ENCODE measurements around the gene SLC38A9. TPM values are rescaled to one million over a fixed set of nuclear protein-coding genes. Genes with fewer than 3 reads are reported as not detected.

The SLC38A9 gene
- total and polyA plus RNA-seq, 2 of the 8 experiments (the other 6 are each of a cell fraction or from before 2014, with no cell fraction given), result 29.2 to 43.7 TPM

DNA sequence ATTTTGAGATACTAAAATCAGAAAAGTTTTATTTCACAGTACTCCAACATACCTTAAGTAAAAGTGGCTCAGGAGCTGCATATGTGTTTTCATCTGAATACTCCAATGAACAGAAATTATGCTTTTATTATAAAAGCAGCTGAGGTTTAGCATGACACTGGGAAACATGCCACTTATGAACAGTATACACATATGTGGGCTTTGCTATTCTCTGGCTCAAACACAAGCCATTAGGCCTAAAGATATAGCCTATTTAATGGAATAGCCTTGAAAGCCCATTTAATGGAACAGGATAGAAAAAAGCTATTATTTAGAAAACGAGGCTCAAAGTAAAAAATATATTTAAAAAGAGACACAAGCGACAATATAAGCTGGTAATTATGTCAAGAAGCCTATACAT, 74.1 kb downstream of the SLC38A9 start (continued):
- TF ChIP-seq, protein P1, sequence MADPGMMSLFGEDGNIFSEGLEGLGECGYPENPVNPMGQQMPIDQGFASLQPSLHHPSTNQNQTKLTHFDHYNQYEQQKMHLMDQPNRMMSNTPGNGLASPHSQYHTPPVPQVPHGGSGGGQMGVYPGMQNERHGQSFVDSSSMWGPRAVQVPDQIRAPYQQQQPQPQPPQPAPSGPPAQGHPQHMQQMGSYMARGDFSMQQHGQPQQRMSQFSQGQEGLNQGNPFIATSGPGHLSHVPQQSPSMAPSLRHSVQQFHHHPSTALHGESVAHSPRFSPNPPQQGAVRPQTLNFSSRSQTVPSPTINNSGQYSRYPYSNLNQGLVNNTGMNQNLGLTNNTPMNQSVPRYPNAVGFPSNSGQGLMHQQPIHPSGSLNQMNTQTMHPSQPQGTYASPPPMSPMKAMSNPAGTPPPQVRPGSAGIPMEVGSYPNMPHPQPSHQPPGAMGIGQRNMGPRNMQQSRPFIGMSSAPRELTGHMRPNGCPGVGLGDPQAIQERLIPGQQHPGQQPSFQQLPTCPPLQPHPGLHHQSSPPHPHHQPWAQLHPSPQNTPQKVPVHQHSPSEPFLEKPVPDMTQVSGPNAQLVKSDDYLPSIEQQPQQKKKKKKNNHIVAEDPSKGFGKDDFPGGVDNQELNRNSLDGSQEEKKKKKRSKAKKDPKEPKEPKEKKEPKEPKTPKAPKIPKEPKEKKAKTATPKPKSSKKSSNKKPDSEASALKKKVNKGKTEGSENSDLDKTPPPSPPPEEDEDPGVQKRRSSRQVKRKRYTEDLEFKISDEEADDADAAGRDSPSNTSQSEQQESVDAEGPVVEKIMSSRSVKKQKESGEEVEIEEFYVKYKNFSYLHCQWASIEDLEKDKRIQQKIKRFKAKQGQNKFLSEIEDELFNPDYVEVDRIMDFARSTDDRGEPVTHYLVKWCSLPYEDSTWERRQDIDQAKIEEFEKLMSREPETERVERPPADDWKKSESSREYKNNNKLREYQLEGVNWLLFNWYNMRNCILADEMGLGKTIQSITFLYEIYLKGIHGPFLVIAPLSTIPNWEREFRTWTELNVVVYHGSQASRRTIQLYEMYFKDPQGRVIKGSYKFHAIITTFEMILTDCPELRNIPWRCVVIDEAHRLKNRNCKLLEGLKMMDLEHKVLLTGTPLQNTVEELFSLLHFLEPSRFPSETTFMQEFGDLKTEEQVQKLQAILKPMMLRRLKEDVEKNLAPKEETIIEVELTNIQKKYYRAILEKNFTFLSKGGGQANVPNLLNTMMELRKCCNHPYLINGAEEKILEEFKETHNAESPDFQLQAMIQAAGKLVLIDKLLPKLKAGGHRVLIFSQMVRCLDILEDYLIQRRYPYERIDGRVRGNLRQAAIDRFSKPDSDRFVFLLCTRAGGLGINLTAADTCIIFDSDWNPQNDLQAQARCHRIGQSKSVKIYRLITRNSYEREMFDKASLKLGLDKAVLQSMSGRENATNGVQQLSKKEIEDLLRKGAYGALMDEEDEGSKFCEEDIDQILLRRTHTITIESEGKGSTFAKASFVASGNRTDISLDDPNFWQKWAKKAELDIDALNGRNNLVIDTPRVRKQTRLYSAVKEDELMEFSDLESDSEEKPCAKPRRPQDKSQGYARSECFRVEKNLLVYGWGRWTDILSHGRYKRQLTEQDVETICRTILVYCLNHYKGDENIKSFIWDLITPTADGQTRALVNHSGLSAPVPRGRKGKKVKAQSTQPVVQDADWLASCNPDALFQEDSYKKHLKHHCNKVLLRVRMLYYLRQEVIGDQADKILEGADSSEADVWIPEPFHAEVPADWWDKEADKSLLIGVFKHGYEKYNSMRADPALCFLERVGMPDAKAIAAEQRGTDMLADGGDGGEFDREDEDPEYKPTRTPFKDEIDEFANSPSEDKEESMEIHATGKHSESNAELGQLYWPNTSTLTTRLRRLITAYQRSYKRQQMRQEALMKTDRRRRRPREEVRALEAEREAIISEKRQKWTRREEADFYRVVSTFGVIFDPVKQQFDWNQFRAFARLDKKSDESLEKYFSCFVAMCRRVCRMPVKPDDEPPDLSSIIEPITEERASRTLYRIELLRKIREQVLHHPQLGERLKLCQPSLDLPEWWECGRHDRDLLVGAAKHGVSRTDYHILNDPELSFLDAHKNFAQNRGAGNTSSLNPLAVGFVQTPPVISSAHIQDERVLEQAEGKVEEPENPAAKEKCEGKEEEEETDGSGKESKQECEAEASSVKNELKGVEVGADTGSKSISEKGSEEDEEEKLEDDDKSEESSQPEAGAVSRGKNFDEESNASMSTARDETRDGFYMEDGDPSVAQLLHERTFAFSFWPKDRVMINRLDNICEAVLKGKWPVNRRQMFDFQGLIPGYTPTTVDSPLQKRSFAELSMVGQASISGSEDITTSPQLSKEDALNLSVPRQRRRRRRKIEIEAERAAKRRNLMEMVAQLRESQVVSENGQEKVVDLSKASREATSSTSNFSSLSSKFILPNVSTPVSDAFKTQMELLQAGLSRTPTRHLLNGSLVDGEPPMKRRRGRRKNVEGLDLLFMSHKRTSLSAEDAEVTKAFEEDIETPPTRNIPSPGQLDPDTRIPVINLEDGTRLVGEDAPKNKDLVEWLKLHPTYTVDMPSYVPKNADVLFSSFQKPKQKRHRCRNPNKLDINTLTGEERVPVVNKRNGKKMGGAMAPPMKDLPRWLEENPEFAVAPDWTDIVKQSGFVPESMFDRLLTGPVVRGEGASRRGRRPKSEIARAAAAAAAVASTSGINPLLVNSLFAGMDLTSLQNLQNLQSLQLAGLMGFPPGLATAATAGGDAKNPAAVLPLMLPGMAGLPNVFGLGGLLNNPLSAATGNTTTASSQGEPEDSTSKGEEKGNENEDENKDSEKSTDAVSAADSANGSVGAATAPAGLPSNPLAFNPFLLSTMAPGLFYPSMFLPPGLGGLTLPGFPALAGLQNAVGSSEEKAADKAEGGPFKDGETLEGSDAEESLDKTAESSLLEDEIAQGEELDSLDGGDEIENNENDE (IDR thresholded peaks at IDR 0.05; ENCODE audit: insufficient replicate concordance, low read length), result no peak
- TF ChIP-seq GTF2F1 (IDR thresholded peaks at IDR 0.05; ENCODE audit: borderline replicate concordance, low read depth, low read length), result no peak
- TF ChIP-seq, protein P2, sequence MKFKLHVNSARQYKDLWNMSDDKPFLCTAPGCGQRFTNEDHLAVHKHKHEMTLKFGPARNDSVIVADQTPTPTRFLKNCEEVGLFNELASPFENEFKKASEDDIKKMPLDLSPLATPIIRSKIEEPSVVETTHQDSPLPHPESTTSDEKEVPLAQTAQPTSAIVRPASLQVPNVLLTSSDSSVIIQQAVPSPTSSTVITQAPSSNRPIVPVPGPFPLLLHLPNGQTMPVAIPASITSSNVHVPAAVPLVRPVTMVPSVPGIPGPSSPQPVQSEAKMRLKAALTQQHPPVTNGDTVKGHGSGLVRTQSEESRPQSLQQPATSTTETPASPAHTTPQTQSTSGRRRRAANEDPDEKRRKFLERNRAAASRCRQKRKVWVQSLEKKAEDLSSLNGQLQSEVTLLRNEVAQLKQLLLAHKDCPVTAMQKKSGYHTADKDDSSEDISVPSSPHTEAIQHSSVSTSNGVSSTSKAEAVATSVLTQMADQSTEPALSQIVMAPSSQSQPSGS (IDR thresholded peaks at IDR 0.05; ENCODE audit: low read length), result no peak
- TF ChIP-seq RAD21 (IDR thresholded peaks at IDR 0.05 in 1 of 2, conservative IDR thresholded peaks at IDR 0.05 in 1 of 2; ENCODE audit: low read depth in 2 of 2, low read length in 2 of 2), result no peak
- TF ChIP-seq CTBP2 (IDR thresholded peaks at IDR 0.05; ENCODE audit: borderline replicate concordance, insufficient read depth, insufficient read length, low read length), result no peak
- TF ChIP-seq YY1 (IDR thresholded peaks at IDR 0.05; ENCODE audit: low read depth, low read length), result no peak
- TF ChIP-seq HDAC6 (IDR thresholded peaks at IDR 0.05; ENCODE audit: low read depth, low read length), result no peak
- TF ChIP-seq NRF1 (IDR thresholded peaks at IDR 0.05; ENCODE audit: low read depth, low read length), result no peak
- no peak for TF ChIP-seq TAF7 (optimal IDR thresholded peaks at IDR 0.05; ENCODE audit: borderline replicate concordance, low read depth, low read length)

All from H1 (cell line).